ENCODE data around the gene NCOR2.

Gene NCOR2

GRCh38 chr12:124542021-124542949 lies 25.1 kb downstream of the NCOR2 start:
- no peak for DNase-seq

GRCh38 chr12:124541322-124541721 lies 26.1 kb downstream of the NCOR2 start:
- DNase-seq: no peak

- DNase-seq: no peak
Observed at GRCh38 chr12:124539084-124540041, 28.0 kb downstream of the NCOR2 start.

- DNase-seq: peak; percentile 28
Observed at GRCh38 chr12:124538194-124539082, 29.0 kb downstream of the NCOR2 start.

- DNase-seq: no peak
Observed at GRCh38 chr12:124537525-124538193, 29.8 kb downstream of the NCOR2 start.

- no peak for DNase-seq
Observed at GRCh38 chr12:124536641-124537040, 30.8 kb downstream of the NCOR2 start.

GRCh38 chr12:124534776-124535740 lies 32.4 kb downstream of the NCOR2 start:
- no peak for DNase-seq

- DNase-seq: no peak
Observed at GRCh38 chr12:124533456-124533855, 34.0 kb downstream of the NCOR2 start.

- no peak for DNase-seq
Observed at GRCh38 chr12:124532967-124533366, 34.4 kb downstream of the NCOR2 start.

GRCh38 chr12:124532331-124532750 lies 35.1 kb downstream of the NCOR2 start:
- DNase-seq: no peak

- no peak for DNase-seq
Observed at GRCh38 chr12:124531906-124532305, 35.5 kb downstream of the NCOR2 start.

GRCh38 chr12:124531281-124531745 lies 36.1 kb downstream of the NCOR2 start:
- no peak for DNase-seq

GRCh38 chr12:124530637-124531263 lies 36.7 kb downstream of the NCOR2 start:
- no peak for DNase-seq

- DNase-seq: no peak
Observed at GRCh38 chr12:124529565-124530276, 37.7 kb downstream of the NCOR2 start.

GRCh38 chr12:124527861-124528561 lies 39.4 kb downstream of the NCOR2 start:
- DNase-seq: no peak

GRCh38 chr12:124525927-124526692 lies 41.3 kb downstream of the NCOR2 start:
- DNase-seq: no peak

GRCh38 chr12:124525455-124525854 lies 42.0 kb downstream of the NCOR2 start:
- DNase-seq: no peak
